DOHH2 (cell line): ENCODE measurements around the gene B4GALNT3.

Experiments
- H3F3A ChIP-seq: fragments of 200-600 bp; sonication (generic), shearing (Covaris generic); 2 replicates; pipeline ENCODE4 v1.6.0; 2016; ENCODE audit warnings: antibody characterized with exemption, mild to moderate bottlenecking; ENCODE audit not compliant: control insufficient read depth, insufficient read depth
- H3K27ac ChIP-seq: fragments of 200-600 bp; sonication (generic); 2 replicates; pipeline ENCODE4 v1.5.1; 2014; ENCODE audit warnings: low read depth, mild to moderate bottlenecking, low read length, moderate library complexity
- H3K27me3 ChIP-seq: fragments of 200-600 bp; sonication (generic); 2 replicates; pipeline ENCODE4 v1.6.1; 2014; ENCODE audit warnings: mild to moderate bottlenecking, low read length, mixed read lengths; ENCODE audit not compliant: control insufficient read depth
- H3K36me3 ChIP-seq: fragments of 200-600 bp; sonication (generic); 2 replicates; pipeline ENCODE4 v1.6.1; 2014; ENCODE audit warnings: mild to moderate bottlenecking, low read length, moderate library complexity, mixed read lengths; ENCODE audit not compliant: control insufficient read depth
- H3K4me1 ChIP-seq: fragments of 200-600 bp; sonication (generic); 2 replicates; pipeline ENCODE4 v1.6.1; 2014; ENCODE audit warnings: mild to moderate bottlenecking, low read length, mixed read lengths; ENCODE audit not compliant: control insufficient read depth
- H3K4me2 ChIP-seq: fragments of 200-600 bp; sonication (generic); 2 replicates; pipeline ENCODE4 v1.6.0; 2014; ENCODE audit warnings: mild to moderate bottlenecking, low read length, moderate library complexity
- H3K4me3 ChIP-seq: fragments of 200-600 bp; sonication (generic); 2 replicates; pipeline ENCODE4 v1.5.1; 2014; ENCODE audit warnings: mild to moderate bottlenecking, low read length, mixed read lengths
- H3K79me2 ChIP-seq: fragments of 200-600 bp; sonication (generic); 2 replicates; pipeline ENCODE4 v1.6.1; 2014; ENCODE audit warnings: mild to moderate bottlenecking, low read length, mixed read lengths; ENCODE audit not compliant: control insufficient read depth
- H3K9me2 ChIP-seq: fragments of 200-600 bp; sonication (generic); replicated peaks from 2 replicates; pipeline ENCODE4 v1.6.1; 2014; ENCODE audit warnings: mild to moderate bottlenecking, low read length, mixed read lengths; ENCODE audit not compliant: control insufficient read depth
- H3K9me3 ChIP-seq: fragments of 200-600 bp; sonication (generic); 2 replicates; pipeline ENCODE4 v1.6.1; 2014; ENCODE audit warnings: antibody characterized with exemption, low read length, mixed read lengths; ENCODE audit not compliant: control insufficient read depth, insufficient read depth
- H4K20me1 ChIP-seq: fragments of 200-600 bp; sonication (generic); 2 replicates; pipeline ENCODE4 v1.6.0; 2014; ENCODE audit warnings: low read depth, mild to moderate bottlenecking, antibody characterized with exemption, low read length, moderate library complexity; ENCODE audit not compliant: control insufficient read depth, insufficient read depth
- EZH2phosphoT487 ChIP-seq: fragments of 200-600 bp; sonication (generic); IDR thresholded peaks from 2 replicates; pipeline ENCODE4 v1.6.1; 2017; ENCODE audit warnings: borderline replicate concordance, mild to moderate bottlenecking, antibody characterized with exemption, low read length, moderate library complexity, mixed read lengths
- TF ChIP-seq, protein P1 (sequence below): fragments of 200-600 bp; sonication (generic); IDR thresholded peaks from one replicate; pipeline ENCODE4 v1.5.1; 2014; ENCODE audit warnings: antibody characterized with exemption, mild to moderate bottlenecking, low read depth, low read length; ENCODE audit not compliant: poor library complexity, severe bottlenecking

The B4GALNT3 gene

GRCh38 chr12:565161-565560, 105.4 kb downstream of the B4GALNT3 start:
- no peaks in the 10 kb centered on the region for H3K36me3 ChIP-seq
- TF ChIP-seq, protein P1, sequence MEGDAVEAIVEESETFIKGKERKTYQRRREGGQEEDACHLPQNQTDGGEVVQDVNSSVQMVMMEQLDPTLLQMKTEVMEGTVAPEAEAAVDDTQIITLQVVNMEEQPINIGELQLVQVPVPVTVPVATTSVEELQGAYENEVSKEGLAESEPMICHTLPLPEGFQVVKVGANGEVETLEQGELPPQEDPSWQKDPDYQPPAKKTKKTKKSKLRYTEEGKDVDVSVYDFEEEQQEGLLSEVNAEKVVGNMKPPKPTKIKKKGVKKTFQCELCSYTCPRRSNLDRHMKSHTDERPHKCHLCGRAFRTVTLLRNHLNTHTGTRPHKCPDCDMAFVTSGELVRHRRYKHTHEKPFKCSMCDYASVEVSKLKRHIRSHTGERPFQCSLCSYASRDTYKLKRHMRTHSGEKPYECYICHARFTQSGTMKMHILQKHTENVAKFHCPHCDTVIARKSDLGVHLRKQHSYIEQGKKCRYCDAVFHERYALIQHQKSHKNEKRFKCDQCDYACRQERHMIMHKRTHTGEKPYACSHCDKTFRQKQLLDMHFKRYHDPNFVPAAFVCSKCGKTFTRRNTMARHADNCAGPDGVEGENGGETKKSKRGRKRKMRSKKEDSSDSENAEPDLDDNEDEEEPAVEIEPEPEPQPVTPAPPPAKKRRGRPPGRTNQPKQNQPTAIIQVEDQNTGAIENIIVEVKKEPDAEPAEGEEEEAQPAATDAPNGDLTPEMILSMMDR, result no peak
- TF ChIP-seq EZH2phosphoT487, result no peak
- H3K4me3 ChIP-seq, result no peak overlapping the region
- no peaks in the 10 kb centered on the region for H3K9me2 ChIP-seq
- no peaks in the 10 kb centered on the region for H4K20me1 ChIP-seq
- H3F3A ChIP-seq, result no peaks in the 10 kb centered on the region
- peaks cover 17% of the 10 kb centered on the region for H3K4me1 ChIP-seq
- H3K27me3 ChIP-seq, result no peaks in the 10 kb centered on the region
- no peak overlapping the region for H3K27ac ChIP-seq
- no peaks in the 10 kb centered on the region for H3K9me3 ChIP-seq
- no peaks in the 10 kb centered on the region for H3K79me2 ChIP-seq
- H3K4me2 ChIP-seq, result no peak overlapping the region

DNA sequence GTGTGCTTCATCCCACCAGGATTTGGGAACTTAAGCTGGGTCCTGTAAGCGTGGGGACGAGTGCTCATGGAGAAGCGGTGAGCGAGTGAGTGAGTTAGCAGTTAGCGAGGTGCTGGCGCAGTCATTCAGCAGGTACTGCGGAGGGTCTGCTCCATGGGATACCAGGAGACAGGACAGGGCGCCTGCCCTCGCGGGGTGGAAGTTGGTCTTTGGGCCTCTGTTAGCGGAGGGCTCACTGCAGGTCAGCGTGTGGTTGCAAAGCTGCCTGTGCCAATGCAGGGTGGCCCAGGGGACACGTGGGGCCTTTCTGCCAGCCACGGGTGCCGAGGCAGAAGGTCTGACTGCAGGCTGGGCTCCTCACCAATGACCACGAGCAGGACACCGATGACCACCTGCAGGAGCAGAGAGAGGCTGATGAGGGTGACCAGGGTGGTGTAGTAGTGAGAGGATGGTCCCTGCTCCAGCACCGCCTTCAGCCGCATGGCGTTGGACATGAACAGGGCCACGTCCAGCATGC, 105.9 kb downstream of the B4GALNT3 start:
- Histone ChIP-seq H3K27me3 (no peaks in the 10 kb centered on the region), H3K36me3 (no peaks in the 10 kb centered on the region), H3K9me3 (no peaks in the 10 kb centered on the region), H3K27ac (no peak overlapping the region), H4K20me1 (no peaks in the 10 kb centered on the region), H3K79me2 (no peaks in the 10 kb centered on the region), H3K4me3 (no peak overlapping the region), H3K9me2 (no peaks in the 10 kb centered on the region), H3F3A (no peaks in the 10 kb centered on the region), H3K4me2 (no peak overlapping the region), H3K4me1 (peaks cover 20% of the 10 kb centered on the region)
- TF ChIP-seq, protein P1, result no peak
- TF ChIP-seq EZH2phosphoT487, result no peak

GRCh38 chr12:568486-568885, 108.7 kb downstream of the B4GALNT3 start:
- H3F3A ChIP-seq, result no peaks in the 10 kb centered on the region
- no peaks in the 10 kb centered on the region for H3K27me3 ChIP-seq
- no peak overlapping the region for H3K4me3 ChIP-seq
- no peaks in the 10 kb centered on the region for H3K36me3 ChIP-seq
- no peak for TF ChIP-seq EZH2phosphoT487
- TF ChIP-seq, protein P1, result no peak
- no peak overlapping the region for H3K4me2 ChIP-seq
- peaks cover 14% of the 10 kb centered on the region for H3K4me1 ChIP-seq
- H3K79me2 ChIP-seq, result no peaks in the 10 kb centered on the region
- no peaks in the 10 kb centered on the region for H4K20me1 ChIP-seq
- no peak overlapping the region for H3K27ac ChIP-seq
- no peaks in the 10 kb centered on the region for H3K9me3 ChIP-seq
- no peaks in the 10 kb centered on the region for H3K9me2 ChIP-seq
